Activated CD8-positive, alpha-beta memory T cell treated with anti-CD3 and anti-CD28 coated beads, Interleukin-2, amount 50 U/mL, for 4 hours (primary cell): ENCODE measurements around the gene ENTREP3.
A peak's percentile ranks its signal among the peaks of the same experiment; 100 is the strongest.
"Not testable (repeated sequence)": the region's sequence is repeated elsewhere in the genome, so short reads cannot be mapped to it uniquely, and the experiment has no call there.

Source experiments
- DNase-seq: peaks from one replicate; pipeline ENCODE4 v3.0.0-alpha.2; 2020

ENTREP3 gene

DNA sequence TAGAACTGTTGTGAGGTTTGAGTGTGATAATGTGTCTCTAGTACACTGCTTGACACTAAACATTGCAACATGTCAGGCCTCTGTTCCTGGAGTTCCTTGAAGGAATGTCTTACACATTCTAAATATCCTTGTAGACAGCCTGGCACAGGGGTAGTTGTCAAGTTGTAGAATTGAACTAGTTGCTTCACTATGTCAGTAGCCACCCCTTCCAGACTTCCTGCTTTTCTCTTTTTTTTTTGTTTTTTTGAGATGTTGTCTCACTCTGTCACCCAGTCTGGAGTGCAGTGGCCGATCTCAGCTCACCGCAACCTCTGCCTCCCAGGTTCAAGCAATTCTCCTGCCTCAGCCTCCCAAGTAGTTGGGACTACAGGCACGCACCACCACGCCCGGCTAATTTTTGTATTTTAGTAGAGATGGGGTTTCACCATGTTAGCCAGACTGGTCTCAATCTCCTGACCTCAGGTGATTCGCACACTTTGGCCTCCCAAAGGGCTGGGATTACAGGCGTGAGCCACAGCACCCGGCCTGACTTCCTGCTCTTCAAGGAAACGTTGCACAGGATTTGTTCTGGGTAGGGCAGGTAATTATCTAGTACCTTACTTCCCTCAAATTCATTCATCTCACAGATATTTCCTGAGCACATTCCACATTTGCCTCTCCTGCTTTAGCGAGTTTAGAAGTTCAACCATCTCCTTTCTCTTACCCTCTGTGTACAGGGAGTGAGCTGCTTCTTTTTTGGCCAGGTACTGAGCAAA lies 34.9 kb downstream of the ENTREP3 start:
- not testable (repeated sequence) for DNase-seq

DNA sequence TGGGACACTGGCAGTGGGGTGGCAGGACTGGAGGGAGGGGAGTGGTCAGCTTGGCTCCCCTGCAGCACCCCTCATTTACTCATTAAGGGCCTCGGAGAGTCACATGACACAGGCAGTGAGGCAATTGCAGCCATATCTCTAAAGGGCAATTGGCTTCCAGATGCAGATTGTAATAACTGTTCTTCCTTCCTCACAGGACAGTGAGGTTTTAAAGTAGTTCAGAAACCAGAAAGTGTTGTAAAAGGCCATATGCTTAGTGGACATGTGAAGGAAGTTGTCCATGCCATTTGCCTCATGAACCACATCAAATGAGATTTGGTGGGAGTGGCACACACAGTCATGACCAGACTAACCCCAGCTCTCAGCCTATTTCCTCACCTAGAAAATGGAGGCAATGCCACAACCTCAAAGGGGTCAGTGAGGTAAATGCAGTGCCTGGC lies 35.7 kb downstream of the ENTREP3 start:
- no peak for DNase-seq

DNA sequence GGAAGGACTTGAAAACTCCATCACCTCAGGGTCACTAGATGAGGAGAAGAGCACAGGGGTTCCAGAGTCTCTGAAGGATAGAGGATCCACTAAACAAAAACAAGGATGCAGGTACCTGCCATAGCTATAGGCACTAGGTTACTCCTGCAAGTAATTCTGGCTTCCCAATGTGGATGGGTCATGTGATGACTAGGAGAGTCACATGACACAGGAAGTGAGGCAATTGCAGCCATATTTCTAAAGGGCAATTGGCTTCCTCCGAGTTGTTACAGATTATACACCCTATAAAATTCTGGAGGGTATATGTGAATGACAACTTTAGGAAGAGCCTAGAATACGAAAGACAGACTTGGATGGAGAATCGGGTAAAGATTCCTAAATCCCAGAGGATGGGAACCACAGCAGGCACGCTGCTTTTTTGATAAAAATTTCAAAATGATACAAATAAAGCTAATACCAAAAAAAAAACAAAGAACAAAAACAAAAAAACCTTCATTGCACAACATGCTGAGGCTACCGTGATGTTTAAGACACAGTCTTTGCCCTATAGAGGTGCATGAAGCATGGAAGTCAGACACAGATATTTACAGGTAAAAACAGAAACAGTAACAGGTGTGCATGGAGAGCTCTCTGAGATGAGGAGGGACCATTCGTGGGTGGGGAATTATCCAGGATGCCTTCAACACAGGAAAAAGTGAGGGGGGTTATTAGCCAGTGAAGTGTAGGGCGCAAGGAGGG lies 36.3 kb downstream of the ENTREP3 start:
- DNase-seq = no peak

DNA sequence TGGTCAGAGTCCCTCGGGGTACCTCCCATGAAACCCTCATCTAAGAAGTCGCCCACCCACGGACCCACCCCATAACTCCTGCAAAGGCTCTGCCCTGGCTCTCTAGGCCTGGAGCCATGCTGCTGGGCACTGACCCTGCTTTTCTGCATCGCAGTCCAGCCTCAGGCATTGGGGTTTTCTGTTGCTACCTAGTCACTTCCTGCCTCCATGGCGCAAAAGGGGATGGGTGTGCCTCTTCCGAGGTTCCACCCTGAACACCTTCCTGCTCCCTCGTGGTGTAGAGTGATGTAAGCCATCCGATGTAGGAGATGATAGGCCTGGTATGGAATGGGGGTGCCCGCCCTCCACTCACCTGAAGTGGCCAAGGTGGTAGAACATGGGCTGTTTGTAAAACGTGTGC lies 40.6 kb downstream of the ENTREP3 start:
- not testable (repeated sequence) for DNase-seq

DNA sequence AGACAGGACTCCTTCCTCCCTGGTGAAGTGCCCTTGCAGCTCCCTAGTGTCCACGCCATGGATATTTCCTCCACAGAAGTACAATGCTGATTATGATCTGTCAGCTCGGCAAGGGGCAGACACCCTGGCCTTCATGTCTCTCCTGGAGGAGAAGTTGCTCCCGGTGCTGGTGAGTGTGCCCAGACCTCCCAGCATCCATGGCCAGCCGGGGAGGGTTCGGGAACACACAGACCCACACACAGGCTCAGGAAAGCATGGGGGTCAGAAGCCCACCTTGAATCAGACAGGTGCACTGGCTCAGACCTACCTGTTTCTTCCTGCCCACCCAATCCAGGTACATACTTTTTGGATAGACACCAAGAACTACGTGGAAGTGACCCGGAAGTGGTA lies 43.2 kb downstream of the ENTREP3 start:
- not testable (repeated sequence) for DNase-seq

DNA sequence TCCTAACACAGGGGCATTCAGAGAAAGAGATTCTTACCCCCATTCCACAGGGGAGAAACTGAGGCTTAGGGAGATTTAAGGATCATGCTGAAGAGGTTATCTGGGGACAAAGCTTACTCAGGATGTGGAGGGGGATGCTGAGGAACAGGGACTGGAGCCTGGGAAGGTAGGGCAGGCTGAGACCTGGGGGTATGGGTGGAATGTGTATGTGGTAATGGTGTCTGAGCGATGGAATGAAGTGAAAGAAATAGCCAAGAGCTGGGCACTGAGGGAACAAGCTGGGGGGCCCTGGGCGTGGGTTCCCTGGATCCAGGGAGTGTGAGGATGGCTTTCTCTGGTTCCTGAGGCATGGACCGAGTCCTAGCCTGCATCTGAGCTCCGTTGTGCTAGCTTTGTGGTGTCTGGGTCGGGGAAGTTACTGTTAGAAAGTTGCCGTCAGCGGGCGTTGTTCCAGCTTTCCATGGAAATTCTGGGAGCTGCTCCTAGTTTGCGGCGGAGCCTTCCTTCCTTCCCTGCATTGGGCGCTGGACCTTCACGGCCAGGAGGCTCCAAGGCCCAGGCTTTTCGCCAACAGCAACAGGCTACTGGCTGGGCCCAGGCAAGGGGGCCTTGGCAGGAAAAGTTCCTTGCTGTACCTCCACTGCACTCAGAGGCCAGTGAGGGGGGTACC lies 43.8 kb downstream of the ENTREP3 start:
- DNase-seq = not testable (repeated sequence)

DNA sequence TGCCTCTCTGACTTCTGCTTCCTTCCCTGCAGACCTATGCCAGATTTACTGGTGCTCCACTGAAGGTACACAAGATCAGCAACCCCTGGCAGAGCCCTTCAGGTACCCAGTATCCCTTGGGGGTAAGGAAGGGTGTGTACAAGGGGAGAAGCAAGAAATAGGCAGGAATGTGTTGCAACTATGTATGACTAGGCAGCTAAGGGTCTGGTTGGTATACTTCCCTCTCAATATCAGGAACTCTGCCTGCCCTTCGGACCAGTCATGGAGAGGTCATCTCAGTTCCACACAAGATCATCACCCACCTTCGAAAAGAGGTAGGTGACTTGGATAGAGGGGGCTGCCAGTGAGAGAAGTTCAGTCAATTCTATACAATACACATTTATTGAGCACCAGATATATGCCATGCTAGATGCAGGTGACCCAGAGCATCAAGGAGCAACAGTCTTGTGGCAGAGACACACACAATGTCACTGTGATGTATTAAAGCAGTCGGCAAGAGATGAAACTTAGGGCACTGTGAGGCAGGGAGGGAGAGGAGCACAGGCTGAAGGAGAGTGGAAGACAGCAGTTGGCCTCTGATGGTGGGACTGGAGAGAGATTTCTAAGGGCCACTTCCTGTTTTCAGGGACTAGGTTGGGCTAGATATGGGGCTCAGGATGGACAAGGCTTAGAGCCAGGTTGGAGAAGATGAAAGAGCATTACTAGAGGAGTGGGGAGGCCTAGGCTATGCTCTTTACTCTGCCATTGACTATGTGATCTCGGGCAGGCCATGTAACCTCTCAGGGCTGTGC lies 44.8 kb downstream of the ENTREP3 start:
- DNase-seq = no peak

DNA sequence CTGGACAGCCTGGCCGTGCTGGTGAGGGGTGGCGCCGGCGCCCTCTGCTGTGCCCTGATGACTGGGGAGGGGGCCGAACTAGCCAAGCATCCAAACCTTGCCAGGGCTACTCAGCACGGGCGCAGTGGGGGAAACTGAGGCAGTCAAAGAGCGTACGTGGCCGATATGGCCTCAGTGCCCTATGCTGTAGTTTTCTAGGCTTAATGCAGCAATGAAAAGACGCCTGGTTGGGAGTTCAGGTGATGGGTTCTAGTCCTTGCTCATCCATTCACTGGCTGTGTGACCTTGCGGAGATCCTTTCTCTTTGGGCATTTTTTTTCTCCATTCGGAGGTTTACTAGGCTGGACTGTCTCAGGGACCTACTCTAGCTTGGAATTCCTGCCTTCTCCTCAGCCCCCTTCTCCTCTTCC lies 46.0 kb downstream of the ENTREP3 start:
- DNase-seq = no peak

DNA sequence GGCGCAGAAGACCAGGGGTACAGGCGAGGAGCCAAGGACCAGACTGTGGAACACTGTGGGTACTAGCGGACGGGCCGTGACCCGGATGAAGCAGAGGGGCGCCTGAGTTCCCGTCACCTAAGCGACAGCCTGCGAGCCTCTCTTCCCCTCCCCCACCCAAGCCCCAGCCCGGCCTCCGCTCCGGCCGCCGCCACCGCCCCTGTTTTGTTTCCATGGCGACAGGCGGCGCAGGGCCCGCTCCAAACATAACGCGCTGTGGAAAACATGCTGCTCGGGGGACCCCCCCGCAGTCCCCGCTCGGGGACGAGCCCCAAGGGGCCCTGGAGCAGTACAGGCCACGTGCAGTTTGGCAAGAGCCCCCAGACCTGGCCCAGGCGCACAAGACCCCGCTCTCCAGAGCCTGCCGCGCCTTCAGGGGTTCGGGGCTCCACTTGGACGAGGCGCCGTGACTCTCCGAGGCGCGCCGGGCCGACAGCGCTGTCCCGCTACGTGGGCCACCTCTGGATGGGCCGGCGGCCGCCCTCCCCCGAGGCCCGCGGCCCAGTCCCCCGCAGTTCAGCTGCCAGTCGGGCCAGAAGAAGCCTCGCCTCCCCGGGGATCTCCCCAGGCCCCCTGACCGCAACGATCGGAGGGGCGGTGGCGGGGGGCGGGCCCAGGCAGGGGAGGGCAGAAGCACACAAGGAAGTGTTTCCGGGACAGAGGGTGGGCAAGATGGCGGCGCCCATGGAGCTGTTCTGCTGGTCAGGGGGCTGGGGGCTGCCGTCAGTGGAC lies 46.6 kb downstream of the ENTREP3 start, which contains the start of gene MTX1:
Gene MTX1 (plus strand): TSS at position 155 of the 771 bp plus-strand sequence. CDS start 110 bp downstream, at position 265.
- DNase-seq = peak; percentile 87

DNA sequence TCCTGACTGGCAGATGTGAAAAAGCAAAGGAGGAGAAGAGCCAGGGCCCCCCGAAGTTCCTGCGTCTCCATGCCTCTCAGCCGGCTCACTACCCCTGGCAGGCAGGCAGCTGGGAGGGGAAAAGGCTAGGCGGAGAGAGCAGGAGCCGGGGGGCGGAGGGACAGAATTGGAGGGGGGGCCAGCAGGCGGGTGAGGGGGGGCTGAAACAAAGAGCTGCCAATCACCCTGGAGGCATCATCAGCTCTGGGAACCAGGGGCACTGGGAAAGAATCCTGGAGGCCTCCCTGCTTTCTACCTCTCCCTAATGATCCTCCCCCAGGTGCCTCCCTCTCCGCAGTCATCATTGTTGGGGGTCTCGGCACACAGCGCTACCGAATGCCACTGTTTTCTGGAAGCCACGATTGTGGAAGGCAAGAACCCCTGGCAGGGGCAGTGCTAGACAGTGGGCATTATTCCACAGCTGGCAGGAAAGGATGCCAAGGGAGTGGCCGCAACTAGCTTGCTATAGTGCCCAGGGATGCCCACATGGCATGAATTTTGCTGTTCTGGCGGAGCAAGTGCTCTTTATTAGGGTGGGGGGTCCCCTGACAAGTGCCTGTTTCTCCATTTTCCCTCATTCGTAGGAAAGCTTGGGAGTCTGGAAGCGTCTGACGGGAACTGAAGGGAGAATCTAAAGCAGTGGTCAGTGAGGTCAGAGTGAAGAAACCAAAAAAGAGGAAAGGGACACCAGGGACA lies 47.3 kb downstream of the ENTREP3 start, which contains the start of gene THBS3:
Gene THBS3 (minus strand): TSS at position 92 of the 735 bp plus-strand sequence. CDS start 21 bp downstream, at position 71.
- DNase-seq = no peak

DNA sequence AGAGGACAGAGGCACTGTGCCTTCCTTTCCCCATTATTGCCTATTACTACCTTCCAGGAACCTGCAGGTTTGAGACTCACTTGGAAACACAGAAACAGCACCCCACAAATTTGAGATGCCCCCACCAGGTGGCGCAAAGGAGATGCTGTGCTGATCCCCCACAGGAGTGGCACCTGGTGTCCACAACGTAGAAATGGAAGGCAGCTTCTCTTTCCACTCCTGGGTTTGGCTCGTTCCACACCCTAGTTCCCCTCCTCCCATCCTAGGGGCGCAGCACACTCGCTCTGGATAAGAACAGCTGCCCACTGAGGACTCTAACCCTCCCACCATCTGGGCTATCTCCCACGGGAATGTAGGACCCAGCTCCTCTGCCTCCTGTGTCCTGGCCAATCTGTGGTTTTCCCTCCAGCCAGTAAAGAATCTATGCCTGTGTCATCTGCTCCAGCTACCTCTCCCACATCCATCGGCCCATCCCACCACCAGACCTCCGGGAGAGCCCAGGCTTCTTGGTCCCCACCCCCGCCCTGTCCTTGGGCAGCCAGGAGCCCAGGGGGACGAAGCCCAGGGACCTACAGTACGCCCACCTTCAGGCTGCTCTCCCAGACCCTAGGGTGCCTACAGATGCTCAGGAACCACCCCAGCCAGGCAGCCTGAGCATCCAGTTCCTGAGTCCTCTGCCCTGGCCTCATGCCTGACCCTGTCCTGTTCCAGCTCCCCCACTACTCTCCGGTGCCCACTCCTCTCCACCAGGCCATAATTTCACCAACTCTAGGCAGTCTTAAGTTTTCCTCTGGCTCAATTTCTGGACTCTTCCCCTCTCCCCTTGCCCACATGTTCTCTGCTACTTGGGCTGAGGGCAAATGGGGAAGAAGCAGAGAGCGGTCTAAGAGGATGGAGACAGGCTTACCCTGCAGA lies 48.1 kb downstream of the ENTREP3 start:
- peak; percentile 93 for DNase-seq

DNA sequence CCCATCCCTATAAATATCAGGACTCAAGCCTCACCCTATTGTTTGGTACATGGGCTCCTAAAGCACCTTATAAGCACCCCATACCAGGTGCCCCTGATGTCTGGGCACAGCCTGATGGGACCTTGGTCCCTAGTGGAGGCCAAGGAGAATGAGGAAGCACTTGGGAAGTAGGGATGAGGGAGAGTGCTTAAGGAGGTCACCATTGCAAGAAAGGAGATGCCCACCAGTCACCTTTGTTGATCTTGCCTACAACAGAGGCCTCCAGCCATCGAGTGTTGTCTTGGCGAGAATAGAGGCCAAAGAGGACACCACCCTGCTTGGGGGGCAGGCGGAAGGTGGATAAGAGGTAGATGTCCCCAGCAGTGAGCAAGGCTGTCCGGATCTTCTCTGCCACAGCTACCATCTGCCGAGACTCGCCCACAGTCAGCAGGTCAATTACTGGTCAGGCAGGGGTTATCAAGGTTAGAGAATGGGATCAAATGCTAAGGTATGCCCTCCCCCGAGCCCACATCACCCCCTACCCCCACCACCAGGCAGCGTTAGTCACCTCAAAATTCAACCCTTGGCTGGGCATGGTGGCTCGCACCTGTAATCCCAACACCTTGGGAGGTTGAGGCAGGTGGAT lies 49.2 kb downstream of the ENTREP3 start:
- no peak for DNase-seq

DNA sequence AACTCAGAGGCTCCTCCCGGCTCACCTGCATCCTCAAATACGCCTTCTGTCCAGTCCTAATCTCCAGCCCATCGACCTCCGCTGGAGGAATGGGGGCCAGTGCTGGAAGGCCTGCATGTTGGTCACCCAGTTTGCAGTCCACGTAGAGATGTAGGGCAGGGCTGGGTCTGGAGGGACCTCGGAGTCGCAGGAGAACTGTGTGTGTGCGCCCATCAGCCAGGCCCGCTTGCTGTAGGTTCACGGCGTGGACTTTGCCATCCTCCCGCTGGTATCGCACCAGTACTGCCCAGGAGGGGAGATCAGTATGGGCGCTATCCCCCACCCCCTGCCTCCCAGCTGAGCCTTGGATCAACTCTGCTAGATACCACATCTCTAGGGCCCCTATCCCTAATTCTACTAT lies 50.2 kb downstream of the ENTREP3 start:
- no peak for DNase-seq

DNA sequence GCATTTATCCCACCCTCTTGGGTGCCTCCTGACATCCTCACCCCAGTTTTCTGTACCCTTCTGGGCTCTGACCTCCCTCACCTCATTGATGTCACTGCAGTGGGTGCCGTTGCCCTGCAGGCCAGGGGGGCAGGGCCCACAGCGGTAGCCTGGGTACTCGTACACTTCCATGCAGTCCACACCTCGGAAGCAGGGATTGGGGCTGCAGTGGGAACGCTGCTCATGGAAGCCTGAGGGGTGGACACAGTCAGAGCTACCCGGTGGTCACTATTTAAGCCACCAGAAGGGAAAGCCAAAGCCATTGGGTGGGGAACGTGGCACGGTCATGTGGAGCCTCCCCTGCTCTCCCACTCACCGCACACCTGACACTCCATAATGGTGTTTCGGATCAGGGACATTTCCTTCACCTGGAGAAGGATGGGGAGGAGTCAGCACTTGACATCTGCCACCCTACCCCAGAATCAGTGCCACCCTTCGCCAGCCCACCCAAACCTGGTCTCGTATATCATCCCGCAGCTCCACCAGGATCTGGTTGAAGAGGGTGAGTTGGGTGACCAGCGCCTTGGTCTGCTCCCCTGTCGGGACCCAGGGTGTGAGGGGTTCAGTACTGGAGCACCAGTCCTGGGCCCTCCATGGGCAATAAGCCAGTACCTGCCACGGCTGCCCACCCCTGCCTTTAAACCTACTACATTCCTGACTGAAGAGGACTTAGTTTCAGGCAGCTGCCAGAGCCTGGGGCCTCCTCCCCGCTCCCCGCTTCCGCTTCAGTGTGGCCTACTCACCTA lies 52.4 kb downstream of the ENTREP3 start:
- no peak for DNase-seq

DNA sequence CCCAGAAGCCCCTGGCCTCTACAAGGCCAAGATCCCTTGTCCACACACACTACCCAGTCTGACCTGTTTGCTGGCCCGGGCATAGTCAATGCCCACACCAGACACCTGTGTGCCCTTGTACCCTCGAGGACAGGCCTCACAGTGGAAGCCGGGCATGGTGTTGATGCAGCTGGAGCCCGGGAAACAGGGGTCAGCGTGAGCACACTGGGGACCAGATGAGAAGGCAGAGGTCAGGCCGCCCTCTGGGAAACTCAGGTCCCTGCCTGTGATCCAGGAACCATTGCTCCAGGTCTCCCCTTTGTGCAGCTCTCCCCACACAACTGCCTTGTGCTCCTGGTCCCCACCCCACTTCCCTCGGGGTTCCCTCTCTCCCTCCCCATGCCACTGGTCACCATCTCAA lies 53.1 kb downstream of the ENTREP3 start:
- DNase-seq = no peak

DNA sequence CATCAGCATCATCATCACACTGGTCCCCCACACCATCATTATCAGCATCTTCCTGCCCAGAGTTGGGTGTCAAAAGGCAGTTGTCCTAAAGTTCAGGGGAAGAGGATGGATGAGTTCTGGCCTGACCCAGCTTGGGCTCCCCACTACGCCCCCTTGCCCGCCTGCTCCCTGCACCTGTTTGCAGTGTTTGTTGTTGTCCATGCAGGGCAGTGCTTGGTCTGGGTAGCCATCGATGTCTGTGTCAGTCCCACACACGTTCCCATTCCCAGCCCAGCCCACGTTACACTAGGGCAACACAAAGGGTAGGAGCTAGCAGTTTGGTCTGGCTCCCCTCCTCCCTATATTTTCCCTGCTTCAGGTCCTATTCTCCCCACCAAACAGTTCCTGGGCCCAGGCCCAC lies 54.4 kb downstream of the ENTREP3 start:
- no peak for DNase-seq

DNA sequence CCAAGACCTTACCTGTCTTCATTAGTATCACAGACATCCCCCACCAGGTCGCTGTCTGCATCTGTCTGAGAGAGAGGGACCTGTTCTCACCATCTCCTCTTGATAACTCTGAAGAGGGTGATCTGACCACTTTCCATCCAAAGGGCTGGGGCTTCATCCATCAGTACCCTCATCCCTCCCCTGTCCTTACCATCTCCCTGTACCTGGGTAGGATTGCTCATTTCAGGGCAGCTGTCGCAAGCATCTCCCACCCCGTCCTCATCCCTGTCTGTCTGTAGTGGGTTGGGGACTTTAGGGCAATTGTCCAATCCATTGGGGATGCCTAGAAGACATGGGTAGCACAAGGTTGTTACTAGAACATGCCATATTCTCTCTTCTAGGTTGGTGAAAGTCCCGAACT lies 55.5 kb downstream of the ENTREP3 start:
- no peak for DNase-seq

DNA sequence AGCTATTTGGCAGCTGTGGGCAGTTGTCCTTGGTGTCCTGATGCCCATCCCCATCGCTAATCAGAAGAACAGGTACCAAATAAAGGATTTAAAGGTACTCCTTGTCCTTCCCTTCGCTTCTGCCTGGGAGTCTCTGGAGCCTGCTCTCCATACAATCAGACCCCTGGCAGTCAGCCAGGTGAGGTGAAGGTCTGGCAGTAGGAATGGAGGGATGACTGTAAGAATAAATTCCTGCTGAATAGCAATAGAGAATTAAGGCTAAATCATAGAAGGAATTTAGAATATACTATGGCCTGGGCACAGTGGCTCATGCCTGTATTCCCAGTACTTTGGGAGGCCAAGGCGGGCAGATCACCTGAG lies 56.8 kb downstream of the ENTREP3 start:
- DNase-seq = no peak
